Uterus (tissue), 4 donors: Measurements from ENCODE around the gene PLCD4. TPM values are rescaled to one million over a fixed set of nuclear protein-coding genes. Genes with fewer than 3 reads are reported as not detected.

Source experiments
- DNase-seq, 2 donors: peaks; one replicate each; pipeline ENCODE4 v3.0.0-alpha.2; 2019 to 2020
- H3K27ac ChIP-seq, 2 donors: fragments of 200-600 bp; sonication (generic); 1 replicate in 1 of 2; 2 replicates in 1 of 2; pipeline ENCODE4 v1.5.1; 2016 to 2018
- H3K27me3 ChIP-seq, 2 donors: fragments of 200-600 bp; sonication (generic); one replicate each; pipeline ENCODE4 v1.5.1; 2018 to 2019; ENCODE audit warnings: control low read depth in 1 of 2
- H3K36me3 ChIP-seq, 2 donors: fragments of 200-600 bp; sonication (generic); one replicate each; pipeline ENCODE4 v1.5.1; 2019; ENCODE audit warnings: control low read depth in 1 of 2
- H3K4me1 ChIP-seq, 2 donors: fragments of 200-600 bp; sonication (generic); one replicate each; pipeline ENCODE4 v1.5.1; 2018 to 2019; ENCODE audit warnings: control low read depth in 1 of 2
- H3K4me3 ChIP-seq, 2 donors: fragments of 200-600 bp; sonication (generic); 1 replicate in 1 of 2; 2 replicates in 1 of 2; pipeline ENCODE4 v1.5.1; 2018 to 2019; ENCODE audit warnings: mild to moderate bottlenecking in 1 of 2
- H3K9me3 ChIP-seq, 2 donors: fragments of 200-600 bp; sonication (generic); one replicate each; pipeline ENCODE4 v1.5.1; 2019; ENCODE audit warnings: control low read depth in 1 of 2
- POLR2A ChIP-seq, 2 donors: fragments of 450-650 bp; IDR thresholded peaks; one replicate each; pipeline ENCODE4 v1.6.1; 2016; ENCODE audit warnings: antibody characterized with exemption in 2 of 2, mild to moderate bottlenecking in 1 of 2, moderate library complexity in 1 of 2
- intact Hi-C: fragments of 100-400 bp; cut with DNase I; formaldehyde crosslinking; loops from one replicate; pipeline ENCODE4 v1.15.1; 2023; ENCODE audit warnings: low total_unique reads
- total RNA-seq, 4 donors: library from RNA; depleted of rRNA in 3 of 4; stranded (reverse); fragments of >200 nt in 3 of 4; gene quantifications; one replicate each; pipeline versions ENCODE4 v1.1.0 to v1.2.4, GENCODE V29; 2014 to 2023
- TF ChIP-seq, protein P1 (sequence below), 4 experiments: fragments of 200-600 bp in 2 of 4; fragments of 450-650 bp in 2 of 4; sonication (generic) in 2 of 4; IDR thresholded peaks; one replicate each; pipeline ENCODE4 v1.5.1; 2016 to 2019; ENCODE audit warnings: antibody characterized with exemption in 4 of 4, mild to moderate bottlenecking in 2 of 4, moderate library complexity in 1 of 4
- donor health status: DM: yes; HTN: yes; CAD: no.

Gene PLCD4
- total RNA-seq, 4 donors from 2014 or later = 0.26 to 2.4 (median 1.2) TPM; not detected in 1

DNA sequence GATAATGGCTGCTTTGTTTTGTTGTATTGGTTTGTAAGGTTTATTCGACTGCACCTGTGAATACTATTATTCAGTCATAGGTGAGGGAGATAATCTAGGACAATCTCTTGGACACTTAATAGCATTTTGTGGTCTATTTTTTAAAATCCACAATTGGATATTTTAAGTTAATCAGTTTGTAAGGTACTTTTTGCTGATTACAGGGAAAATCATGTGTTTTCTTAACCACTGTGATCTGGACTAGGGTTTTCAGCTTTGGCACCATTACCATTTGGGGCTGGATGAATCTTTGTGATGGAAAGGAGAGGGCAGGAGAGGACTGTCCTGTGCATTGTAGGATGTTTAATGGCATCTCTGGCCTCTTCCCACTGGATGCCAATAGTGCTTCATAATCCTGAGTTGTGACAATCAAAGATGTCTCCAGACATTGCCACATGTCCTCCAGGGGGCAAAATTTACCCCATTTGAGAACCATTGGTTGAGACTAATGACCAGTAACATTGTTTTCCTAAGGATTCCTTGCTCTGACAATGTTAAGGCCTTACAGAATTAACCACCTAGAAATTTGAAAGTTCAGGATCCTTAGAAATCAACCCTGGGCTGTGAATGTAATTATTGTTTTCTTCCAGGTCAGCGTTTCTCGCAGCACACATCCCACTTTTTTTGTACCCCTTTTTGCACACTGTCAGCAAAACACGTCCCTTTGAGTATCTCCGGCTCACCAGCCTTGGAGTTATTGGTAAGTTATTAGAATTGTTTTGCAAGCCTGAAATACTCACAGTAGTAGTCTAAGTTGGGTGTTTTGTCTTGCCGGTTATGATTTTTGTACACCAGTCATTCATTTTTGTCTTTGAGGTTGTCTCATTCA, 23.5 kb upstream of the PLCD4 start:
- H3K4me1 ChIP-seq = no peaks in the 10 kb centered on the region
- H3K27me3 ChIP-seq = no peaks in the 10 kb centered on the region
- no peak overlapping the region for H3K27ac ChIP-seq
- intact Hi-C loops = no loop called here
- TF ChIP-seq, protein P1, sequence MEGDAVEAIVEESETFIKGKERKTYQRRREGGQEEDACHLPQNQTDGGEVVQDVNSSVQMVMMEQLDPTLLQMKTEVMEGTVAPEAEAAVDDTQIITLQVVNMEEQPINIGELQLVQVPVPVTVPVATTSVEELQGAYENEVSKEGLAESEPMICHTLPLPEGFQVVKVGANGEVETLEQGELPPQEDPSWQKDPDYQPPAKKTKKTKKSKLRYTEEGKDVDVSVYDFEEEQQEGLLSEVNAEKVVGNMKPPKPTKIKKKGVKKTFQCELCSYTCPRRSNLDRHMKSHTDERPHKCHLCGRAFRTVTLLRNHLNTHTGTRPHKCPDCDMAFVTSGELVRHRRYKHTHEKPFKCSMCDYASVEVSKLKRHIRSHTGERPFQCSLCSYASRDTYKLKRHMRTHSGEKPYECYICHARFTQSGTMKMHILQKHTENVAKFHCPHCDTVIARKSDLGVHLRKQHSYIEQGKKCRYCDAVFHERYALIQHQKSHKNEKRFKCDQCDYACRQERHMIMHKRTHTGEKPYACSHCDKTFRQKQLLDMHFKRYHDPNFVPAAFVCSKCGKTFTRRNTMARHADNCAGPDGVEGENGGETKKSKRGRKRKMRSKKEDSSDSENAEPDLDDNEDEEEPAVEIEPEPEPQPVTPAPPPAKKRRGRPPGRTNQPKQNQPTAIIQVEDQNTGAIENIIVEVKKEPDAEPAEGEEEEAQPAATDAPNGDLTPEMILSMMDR (IDR thresholded peaks at IDR 0.05) = no peak
- no peak for TF ChIP-seq POLR2A (IDR thresholded peaks at IDR 0.05)
- no peaks in the 10 kb centered on the region for H3K9me3 ChIP-seq
- H3K4me3 ChIP-seq = no peak overlapping the region
- no peak for DNase-seq
- no peaks in the 10 kb centered on the region for H3K36me3 ChIP-seq

DNA sequence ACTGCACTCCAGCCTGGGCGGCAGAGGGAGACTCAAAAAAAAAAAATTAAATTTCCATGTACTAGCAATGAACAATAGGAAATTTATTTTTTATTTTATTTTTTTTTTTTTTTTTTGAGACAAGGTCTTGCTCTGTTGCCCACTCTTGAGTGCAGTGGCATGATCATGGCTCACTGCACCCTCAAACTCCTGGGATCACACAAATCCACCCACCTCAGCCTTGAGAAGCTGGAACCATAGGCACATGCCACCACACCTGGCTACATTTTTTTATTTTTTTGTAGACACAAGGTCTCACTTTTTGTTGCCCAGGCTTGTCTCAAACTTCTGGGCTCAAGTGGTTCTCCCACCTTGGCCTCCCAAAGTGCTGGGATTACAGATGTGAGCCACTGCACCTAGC, 22.2 kb upstream of the PLCD4 start:
- Histone ChIP-seq H3K4me1 (no peaks in the 10 kb centered on the region), H3K4me3 (no peak overlapping the region), H3K9me3 (no peaks in the 10 kb centered on the region), H3K27me3 (no peaks in the 10 kb centered on the region), H3K27ac (no peak overlapping the region), H3K36me3 (no peaks in the 10 kb centered on the region)
- TF ChIP-seq POLR2A (IDR thresholded peaks at IDR 0.05) = no peak
- TF ChIP-seq, protein P1 (IDR thresholded peaks at IDR 0.05) = no peak
- intact Hi-C loops = no loop called here
- DNase-seq = no peak

DNA sequence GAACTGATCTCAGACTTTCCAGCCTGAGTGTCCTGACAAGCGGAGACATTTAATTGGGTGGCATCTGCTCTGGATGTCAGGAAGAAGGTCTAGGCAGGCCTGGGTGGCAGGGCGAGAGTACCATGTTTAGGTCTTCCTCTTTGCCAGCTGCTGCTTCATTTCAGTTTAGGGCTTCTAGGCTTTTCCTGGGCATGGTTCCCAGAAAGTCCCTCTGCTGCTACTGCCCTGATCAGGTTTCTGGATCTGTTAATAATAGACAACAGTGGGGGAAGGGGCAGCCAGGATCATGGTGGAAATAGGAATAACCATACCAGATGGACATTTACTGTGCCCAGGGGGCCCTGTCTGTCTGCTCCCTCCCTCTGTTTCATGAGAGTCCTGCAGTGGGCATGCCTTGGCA, 2.3 kb upstream of the PLCD4 start:
- no peak for DNase-seq
- intact Hi-C loops = no loop called here
- Histone ChIP-seq H3K27me3 (no peaks in the 10 kb centered on the region), H3K36me3 (no peaks in the 10 kb centered on the region), H3K9me3 (no peaks in the 10 kb centered on the region), H3K4me1 (no peaks in the 10 kb centered on the region), H3K27ac (no peak overlapping the region), H3K4me3 (no peak overlapping the region)
- TF ChIP-seq, protein P1 (IDR thresholded peaks at IDR 0.05) = no peak
- TF ChIP-seq POLR2A (IDR thresholded peaks at IDR 0.05) = no peak

DNA sequence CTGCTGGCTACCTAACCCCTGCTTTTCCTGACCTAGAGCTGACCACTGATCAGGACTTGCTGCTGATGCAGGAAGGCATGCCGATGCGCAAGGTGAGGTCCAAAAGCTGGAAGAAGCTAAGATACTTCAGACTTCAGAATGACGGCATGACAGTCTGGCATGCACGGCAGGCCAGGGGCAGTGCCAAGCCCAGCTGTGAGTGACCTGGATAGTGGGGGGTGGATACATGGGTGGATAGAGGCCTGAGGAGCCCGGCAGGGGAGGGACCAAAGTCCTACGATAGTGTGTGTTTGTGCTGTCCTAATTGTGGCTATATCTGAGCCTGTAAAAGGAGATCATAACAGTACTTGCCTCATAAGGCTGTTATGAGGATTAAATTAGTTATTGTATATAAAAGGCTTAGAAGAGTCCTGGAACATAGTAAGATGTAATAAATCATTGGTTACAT, 8.2 kb downstream of the PLCD4 start:
- Histone ChIP-seq H3K27me3 (no peaks in the 10 kb centered on the region), H3K36me3 (no peaks in the 10 kb centered on the region), H3K9me3 (no peaks in the 10 kb centered on the region), H3K4me3 (no peak overlapping the region), H3K27ac (no peak overlapping the region), H3K4me1 (no peaks in the 10 kb centered on the region)
- no peak for DNase-seq
- intact Hi-C loops = no loop called here
- TF ChIP-seq POLR2A (IDR thresholded peaks at IDR 0.05) = no peak
- TF ChIP-seq, protein P1 (IDR thresholded peaks at IDR 0.05) = no peak

DNA sequence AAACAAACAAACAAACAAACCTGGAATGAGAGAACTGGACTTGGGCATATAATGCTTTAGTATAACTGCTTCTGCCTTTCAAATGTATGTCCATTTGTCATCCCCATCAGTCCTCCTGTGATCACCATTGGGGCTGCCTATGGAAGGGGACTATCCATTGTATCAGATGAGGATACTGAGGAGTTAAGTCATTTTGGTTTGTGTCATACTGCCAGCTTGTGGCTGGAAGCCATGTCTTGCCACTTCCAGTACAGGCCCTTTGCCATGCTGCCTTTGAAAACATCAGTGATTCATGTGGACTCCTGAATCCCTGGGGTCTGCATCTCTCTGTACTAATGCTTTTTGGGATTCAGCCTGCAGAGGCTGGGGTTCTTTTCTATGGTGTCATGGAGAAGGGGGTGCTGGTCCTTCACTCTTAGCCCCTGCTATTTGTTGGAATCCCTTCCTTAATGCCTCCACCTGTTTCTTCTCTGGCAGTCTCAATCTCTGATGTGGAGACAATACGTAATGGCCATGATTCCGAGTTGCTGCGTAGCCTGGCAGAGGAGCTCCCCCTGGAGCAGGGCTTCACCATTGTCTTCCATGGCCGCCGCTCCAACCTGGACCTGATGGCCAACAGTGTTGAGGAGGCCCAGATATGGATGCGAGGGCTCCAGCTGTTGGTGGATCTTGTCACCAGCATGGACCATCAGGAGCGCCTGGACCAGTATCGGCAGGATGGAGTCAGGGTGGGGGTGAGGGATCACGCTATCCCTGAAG, 10.6 kb downstream of the PLCD4 start:
- Histone ChIP-seq H3K4me3 (no peak overlapping the region), H3K9me3 (no peaks in the 10 kb centered on the region), H3K4me1 (no peaks in the 10 kb centered on the region), H3K27me3 (no peaks in the 10 kb centered on the region), H3K27ac (no peak overlapping the region), H3K36me3 (no peaks in the 10 kb centered on the region)
- intact Hi-C loops = no loop called here
- TF ChIP-seq POLR2A (IDR thresholded peaks at IDR 0.05) = no peak
- TF ChIP-seq, protein P1 (IDR thresholded peaks at IDR 0.05) = no peak
- DNase-seq = no peak
